Stimulated activated CD8-positive, alpha-beta memory T cell treated with anti-CD3 and anti-CD28 coated beads, Interleukin-4, amount 100 ng/mL, for 48 hours (primary cell): ENCODE measurements around the gene ZNF358.

Experiments used
- DNase-seq: peaks from one replicate; pipeline ENCODE4 v3.0.0-alpha.2; 2020

The ZNF358 gene

DNA sequence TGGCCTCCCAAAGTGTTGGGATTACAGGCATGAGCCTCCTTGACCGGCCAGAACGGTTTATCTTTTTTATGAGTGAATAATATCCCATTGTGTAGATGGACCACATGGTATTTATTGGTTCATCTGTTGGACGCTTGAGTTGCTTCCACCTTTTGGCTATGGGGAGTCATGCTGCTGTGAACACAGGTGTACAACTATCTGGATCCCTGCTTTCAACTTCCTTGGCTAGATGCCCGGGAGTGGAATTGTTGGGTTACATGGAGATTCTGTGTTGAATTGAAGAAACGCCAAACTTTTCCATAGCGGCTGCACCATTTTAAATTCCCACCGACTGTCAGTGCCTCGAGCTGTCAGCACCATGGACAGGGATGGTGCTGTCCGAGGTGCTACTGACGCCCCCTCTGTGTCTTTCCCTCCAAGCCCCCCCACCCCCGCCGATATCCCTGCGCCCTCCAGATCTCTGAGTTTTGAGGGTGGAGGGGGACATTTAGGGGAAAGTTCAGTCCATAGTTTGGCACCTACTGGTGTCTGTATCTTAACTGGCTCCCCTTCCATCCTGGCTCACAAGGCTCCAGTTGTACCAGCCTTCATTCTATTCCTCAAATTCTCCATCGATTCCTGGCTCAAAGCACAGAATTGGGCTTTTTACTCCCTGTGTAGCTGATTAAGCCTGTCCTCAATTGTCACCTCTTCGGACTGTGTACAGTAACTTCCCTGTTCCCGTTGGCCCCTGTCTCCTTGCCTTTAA lies 46.9 kb downstream of the ZNF358 start:
- DNase-seq, result no peak

DNA sequence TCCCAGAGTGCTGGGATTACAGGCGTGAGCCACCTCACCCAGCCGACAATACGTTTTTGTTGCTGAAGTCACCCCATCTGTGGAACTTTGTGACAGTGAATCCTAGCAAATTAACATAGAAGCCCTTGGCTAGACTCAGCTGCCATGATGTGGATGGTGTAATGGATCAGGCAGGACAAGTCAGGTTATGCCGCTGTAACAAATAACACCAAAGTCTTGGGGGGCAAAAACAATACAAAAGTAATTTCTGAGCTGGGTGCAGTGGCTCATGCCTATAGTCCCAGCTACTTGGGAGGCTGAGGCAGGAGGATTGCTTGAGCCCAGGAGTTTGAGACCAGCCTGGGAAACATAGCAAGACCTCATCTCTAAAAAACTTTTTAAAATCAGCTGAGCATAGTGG lies 49.0 kb downstream of the ZNF358 start:
- no peak for DNase-seq

DNA sequence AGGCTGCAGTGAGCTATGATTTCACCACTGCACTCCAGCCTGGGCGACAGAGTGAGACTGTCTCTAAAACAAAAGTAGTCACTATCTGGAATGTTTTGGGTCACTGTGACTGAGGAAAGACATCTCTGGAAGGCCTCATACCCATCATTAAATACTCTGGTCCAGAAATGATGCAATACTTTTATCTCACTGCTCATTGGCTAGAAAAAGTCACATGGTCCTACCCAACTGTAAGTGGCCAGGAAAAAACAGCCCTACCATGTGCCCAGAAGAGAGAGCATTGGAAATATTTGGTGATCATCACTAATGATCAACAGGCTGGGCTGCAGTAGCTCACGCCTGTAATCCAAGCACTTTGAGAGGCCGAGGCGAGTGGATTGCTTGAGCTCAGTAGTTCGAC lies 49.4 kb downstream of the ZNF358 start:
- no peak for DNase-seq
